SIG-M5 treated with dmso at 0.1 percent for 504 hours (cell line): Measurements from ENCODE around the gene PLA2G6.
"Not testable (repeated sequence)": the region's sequence is repeated elsewhere in the genome, so short reads cannot be mapped to it uniquely, and the experiment has no call there.

ENCODE experiments used
- DNase-seq: peaks from one replicate; lab custom pipeline; 2025; ENCODE audit not compliant: unreplicated experiment; lab: John Stamatoyannopoulos, UW

Gene PLA2G6

DNA sequence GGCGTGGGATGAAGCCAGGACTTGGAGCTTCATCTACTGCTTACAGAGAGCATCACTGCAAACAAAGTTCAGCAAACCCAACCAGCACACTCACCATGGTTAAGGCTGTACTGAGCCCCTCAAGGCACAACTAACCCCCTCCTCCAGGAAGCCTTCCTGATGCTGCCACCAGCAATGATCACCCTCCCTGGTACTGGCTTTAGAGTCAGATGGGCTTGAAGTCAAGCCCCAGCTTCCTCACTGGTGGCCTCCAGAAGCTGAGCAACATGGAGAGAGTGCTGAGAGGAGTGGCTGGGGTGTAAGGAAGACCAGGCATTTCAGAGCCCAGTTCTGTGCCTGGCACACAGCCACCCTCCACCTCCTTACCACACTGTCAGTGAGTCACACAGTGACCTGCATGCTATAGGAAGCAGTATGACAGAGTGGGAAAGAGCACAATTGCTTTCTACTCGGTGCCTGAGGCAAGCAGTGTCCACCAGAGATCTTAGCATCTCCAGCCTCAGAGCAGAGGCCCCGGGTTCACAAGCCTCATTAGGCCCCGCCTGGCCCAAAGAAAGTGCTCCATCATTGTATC lies 46.4 kb downstream of the PLA2G6 start:
- DNase-seq = peak; percentile 17

DNA sequence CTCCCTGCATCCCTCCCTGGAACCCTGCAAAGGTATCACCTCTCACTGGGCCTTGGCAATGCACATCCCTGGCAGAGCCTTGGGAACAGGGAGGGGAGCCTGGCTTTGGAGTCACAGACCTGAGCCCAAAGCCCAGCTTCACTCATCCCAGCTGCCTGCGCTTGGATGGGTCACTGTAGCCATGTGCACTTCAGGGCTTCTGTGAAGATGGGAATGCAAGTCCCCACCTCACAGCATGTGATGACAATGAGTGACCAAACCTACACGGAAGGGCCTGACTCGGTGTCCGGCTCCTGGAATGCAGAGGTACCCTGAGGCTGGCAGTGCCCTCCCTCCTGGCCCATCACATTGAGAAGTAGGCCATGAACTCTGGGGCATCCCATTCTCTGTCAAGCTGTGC lies 48.3 kb downstream of the PLA2G6 start:
- DNase-seq = no peak

GRCh38 chr22:38132794-38133193 lies 48.8 kb downstream of the PLA2G6 start:
- no peak for DNase-seq

- DNase-seq = no peak
These were observed 49.5 kb downstream of the PLA2G6 start for GRCh38 chr22:38132136-38132535.

DNA sequence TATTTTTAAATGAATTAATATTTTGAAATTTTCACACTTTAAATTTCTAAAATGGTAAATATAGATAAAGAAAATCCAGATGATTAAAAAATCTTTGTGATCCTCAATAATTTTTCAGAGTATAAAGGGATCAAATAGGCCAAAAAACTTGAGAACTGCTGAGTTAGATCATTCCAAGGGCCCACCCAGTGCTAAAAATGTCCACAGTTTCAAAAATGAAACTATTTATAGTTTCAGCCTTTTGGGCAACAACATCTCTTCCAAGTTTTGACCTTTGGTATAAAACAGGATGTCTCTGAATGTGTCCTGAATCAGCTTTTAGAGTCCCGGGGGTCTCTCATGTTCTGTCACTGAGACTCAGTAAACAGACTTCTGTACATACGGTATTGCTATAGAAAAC lies 50.2 kb downstream of the PLA2G6 start:
- DNase-seq = no peak

DNA sequence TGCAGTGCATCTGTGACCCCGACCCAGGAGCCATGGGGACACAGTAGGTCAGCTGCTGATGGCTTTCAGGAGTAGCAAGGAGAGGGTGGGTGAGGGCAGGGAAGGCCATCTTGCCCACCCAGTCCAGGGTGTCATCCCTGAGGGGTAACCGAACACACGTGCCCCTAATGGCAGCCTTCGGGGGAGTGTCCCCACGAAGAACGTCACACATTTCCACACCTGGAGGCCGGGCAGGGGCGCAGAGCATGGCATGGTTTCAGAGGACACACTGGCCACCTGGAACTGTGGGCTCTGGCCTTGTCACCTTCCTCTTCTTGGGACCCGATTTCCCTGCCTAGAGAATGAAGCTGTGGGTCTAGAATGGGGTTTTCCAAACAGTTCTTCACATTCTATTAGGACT lies 51.8 kb downstream of the PLA2G6 start:
- DNase-seq = no peak

GRCh38 chr22:38129021-38129420 lies 52.6 kb downstream of the PLA2G6 start:
- no peak for DNase-seq

GRCh38 chr22:38127869-38128268 lies 53.8 kb downstream of the PLA2G6 start:
- no peak for DNase-seq

- DNase-seq = no peak
These were observed 54.5 kb downstream of the PLA2G6 start for GRCh38 chr22:38126928-38127668.

DNA sequence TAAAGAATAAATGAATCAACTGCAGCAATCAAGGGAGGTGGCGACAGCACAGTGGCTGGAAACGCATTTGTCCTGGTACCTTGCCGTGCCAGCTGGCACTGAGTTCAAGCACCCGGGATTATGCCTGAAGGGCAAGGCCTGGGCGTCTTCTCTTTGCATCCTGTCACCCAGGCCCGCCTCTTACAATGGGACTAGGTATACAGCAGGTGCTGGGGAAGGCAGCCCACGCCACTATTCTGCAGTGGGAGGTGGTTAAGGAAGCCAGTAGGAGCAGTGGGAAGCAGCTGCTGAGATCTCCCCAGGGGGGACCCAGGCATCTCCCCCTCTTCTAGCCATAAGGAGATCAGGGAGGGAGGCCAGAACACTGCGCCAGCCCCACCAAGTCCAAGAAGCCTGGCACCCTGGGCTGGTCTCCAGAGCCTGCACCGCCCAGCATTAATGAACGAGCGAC lies 55.9 kb downstream of the PLA2G6 start:
- no peak for DNase-seq

DNA sequence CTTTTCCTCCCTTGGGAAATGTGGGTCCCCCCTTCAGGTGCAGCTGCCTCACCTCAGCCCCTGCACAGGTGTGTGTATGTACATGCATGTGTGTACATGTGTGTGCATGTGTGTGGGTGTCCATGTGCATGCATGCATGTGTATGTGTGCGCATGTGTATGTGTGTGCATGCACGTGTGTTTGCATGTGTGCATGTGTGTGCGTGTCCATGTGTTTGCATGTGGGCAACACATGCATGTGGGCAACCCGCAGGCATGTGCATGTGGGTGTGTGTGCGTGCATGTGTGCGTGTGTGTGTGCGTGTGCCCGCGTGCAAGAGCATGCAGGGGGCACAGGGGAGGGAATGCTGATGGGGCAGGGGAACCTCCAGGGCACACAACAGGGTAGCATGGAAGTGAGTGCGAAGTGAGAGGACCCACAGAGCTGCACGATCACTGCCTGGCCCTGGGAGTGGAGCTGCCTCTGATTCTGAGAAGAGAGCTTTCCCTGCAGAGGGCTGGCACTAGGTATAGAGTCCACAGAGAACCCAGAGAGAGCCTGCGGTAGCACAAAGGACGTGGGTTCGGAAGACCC lies 56.5 kb downstream of the PLA2G6 start:
- no peak for DNase-seq

DNA sequence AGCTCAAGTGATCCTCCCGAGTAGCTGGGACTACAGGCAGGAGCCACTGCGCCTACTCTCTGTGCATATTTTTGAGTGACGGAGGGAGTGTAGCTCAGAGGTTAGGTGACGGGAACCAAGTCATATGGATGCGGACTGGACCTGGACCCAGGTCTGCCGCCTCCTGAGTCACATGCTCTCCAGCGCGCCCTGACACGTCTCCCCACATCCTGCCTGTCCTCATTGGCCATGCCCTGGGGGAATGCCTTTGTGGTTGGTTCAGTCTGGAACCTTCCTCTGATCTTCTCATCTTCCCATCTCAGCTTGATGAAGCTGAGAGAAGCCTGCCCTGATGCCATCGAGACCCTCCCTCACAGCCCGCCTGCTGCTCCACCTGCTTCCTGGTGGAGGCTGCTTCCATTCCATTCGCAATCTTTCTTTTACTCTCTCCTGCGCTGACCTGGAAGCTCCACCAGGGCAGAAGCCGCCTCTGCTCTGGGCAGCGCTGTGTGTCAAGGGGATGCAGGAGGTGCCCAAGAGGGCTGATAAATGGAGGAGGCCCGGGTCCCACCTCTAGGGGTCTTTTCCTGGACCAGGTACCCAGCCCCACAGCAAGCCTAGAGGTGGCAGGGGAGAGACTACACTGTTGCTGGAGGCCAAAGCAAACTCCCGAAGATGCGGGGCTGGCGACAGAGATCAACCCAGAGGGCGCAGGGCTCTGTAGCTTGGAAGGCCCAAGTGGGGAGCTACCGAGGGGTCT lies 57.2 kb downstream of the PLA2G6 start:
- no peak for DNase-seq

GRCh38 chr22:38122616-38123015 lies 59.0 kb downstream of the PLA2G6 start:
- no peak for DNase-seq

DNA sequence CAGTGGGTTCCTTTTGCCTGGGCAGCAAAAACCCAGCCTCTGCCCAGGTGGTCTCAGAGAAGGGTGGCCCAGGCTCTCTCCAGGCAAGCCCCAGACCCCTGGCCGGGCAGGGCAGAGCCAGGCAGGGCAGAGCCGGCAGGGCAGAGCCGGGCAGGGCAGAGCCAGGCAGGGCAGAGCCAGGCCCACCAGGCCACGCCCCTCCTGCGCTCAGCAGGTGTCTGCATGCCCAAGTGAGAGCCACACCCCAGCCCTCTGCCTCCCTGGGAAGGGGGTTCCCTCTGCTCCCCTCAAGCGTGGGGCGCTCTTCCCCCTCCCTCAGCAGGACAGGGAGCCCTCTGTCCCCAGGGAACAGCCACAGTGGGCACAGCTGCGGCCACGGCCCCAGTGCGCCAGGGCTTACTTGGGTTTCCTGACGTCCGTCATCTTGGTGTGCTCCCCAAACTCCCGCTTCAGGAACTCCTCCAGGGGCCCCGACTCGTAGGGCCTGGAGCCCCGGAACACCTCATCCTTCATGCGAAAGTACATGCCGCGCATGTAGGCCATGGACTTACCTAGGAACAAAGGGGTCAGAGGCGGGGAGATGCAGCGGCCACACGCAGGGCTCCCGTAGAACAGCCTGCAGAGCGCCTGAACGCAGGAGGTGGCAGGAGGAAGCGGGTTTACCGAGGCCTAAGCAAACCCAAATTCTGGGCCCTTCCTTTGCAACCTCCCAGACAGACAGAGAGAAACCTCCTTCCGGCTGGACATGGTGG lies 61.1 kb downstream of the PLA2G6 start:
- no peak for DNase-seq

DNA sequence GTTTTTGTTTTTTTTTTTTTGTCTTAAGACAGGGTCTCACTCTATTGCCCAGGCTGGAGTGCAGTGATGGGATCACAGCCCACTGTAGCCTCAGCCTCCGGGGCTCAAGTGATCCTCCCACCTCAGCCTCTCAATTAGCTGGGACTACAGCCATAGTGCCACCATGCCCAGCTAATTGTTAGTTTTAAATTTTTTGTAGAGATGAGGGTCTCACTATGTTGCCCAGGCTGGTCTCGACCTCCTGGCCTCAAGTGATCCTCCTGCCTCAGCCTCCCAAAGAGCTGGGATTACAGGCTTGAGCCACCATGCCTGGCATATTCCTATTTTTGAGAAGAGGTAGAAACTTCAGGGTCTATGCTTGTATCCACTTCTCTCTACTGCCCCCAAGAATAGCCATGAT lies 62.9 kb downstream of the PLA2G6 start:
- not testable (repeated sequence) for DNase-seq

DNA sequence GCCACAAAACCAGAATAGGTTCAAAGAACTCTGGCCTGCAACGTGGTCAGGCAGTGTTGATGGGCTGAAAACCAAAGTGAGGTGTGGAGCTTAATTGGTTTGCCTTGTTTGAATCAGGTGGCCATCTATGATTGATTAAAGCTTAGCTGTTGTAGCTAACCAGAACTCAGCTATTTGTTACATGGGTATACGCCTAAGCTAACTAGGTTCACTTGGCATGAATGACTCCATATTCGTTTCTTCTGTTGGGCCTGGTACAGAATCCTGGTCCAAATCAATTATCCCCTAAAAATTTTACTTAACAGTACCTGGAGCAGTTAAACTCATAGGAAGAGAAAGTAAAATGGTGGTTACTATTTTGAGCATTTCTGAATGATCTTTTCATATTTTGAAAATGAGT lies 63.4 kb downstream of the PLA2G6 start:
- DNase-seq = no peak

DNA sequence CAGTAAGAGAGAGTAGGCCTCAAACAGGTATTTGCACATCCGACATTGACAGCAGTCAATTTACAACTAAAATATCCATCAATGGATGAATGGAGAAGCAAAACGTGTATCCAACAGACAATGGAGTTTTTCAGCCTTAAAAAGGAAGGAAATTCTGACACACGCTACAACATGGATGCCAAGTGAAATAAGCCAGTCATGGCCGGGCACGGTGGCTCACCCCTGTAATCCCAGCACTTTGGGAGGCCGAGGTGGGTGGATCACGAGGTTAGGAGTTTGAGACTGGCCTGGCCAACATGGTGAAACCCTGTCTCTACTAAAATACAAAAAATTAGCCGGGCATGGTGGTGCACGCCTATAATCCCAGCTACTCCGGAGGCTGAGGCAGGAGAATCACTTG lies 64.1 kb downstream of the PLA2G6 start:
- not testable (repeated sequence) for DNase-seq

DNA sequence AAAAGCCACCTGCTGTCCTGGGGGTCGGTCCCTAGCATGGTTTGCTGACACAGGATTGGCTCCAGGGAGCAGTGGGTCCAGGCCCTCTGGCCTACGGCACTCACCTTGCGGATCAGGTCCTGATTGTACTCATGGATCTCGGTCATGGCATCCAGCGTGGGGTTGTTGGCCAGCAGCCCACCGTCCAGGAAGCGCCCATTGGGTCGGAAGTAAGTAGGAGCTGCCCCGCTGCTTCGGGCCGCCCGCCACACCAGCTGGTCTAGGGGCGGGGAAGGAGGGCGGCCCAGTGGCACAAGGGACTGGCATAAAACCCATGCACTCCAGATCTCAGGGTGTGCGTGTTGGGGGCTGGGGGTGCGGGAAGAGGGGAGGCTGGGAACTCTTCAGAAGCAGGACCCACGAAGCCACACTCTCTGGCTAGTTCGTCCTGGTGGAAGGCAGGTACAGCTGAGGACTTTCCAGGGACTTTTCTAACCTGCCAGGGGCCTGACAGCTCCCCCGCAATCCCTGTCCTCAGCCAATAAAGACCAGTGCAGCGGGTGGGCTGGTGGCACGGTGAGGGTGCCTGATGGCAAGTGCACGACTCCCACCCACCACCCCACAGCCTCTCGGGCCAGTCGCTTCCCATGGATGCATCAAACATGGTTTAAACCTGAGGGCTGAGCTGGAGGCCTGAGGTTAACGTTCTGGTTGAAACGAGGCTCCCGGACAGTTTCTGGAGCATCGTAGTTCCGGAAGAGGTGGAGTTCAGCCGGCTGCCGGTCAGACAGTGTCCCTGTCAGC lies 66.0 kb downstream of the PLA2G6 start:
- no peak for DNase-seq

GRCh38 chr22:38114484-38115398 lies 66.9 kb downstream of the PLA2G6 start:
- peak; percentile 57 for DNase-seq
